C4-2B (cell line): Measurements from ENCODE around the gene RAB40C.

Experiments used
- ZFX ChIP-seq: fragments of 450-650 bp; IDR thresholded peaks from 2 replicates; pipeline ENCODE4 v1.6.1; 2017
- TF ChIP-seq, protein P1 (sequence below): fragments of 450-650 bp; conservative IDR thresholded peaks from 2 replicates; pipeline ENCODE4 v1.5.1; 2017; ENCODE audit warnings: mild to moderate bottlenecking

DNA sequence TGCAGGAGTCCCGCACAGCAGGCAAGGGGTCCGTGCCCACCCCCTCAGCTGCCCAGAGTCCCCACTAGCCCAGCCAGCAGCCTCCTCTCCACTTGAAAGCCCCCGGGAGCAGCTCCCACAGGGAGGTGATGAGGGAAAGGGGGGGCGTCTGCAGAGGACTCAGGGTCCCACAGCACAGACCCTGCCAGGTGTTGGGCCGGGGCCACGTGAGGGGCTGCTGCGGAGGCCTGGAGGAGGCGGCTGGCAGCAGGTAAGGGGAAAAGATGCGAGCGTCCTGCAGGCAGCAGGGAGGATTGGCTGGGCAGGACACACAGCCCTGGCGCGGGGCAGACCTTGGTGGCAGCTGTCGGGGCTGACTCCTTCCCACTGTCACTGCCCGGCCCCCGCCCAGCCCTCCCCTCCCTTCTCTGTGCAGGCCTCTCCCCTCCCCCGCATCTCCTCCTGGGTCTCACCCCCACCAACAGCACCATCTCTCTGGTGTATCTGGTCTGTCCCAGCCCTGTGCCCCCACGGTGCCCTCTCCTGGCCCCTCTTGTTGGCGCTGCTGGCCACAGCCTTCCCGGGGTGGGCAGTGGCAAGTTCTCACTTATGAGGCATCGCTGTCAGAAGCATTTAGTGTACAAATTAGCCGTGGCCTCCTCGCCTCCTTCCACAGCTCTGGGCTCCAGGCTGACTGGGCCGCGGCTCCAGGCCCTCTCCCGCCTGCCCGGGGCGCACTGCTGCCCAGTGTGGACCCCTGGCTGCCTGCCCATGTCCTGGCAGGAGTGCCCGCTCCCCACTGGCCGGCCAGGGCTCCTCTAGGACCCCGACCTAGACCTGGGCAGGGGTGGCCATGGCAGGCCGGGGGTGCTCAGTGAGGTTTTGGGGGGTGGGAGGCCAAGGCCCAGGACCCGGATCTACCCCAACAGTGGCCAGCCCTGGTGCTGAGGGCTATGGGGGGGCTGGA, 34.1 kb upstream of the RAB40C start:
- TF ChIP-seq, protein P1, sequence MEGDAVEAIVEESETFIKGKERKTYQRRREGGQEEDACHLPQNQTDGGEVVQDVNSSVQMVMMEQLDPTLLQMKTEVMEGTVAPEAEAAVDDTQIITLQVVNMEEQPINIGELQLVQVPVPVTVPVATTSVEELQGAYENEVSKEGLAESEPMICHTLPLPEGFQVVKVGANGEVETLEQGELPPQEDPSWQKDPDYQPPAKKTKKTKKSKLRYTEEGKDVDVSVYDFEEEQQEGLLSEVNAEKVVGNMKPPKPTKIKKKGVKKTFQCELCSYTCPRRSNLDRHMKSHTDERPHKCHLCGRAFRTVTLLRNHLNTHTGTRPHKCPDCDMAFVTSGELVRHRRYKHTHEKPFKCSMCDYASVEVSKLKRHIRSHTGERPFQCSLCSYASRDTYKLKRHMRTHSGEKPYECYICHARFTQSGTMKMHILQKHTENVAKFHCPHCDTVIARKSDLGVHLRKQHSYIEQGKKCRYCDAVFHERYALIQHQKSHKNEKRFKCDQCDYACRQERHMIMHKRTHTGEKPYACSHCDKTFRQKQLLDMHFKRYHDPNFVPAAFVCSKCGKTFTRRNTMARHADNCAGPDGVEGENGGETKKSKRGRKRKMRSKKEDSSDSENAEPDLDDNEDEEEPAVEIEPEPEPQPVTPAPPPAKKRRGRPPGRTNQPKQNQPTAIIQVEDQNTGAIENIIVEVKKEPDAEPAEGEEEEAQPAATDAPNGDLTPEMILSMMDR: no peak
- TF ChIP-seq ZFX: no peak
